ENCODE measurements around the gene RSPO3. TPM values are rescaled to one million over a fixed set of nuclear protein-coding genes. Genes with fewer than 3 reads are reported as not detected.
A peak's percentile ranks its signal among the peaks of the same experiment; 100 is the strongest.

Gene RSPO3
- total and polyA plus RNA-seq, 2 experiments from 2014 or later: 4.8 to 11.2 TPM

GRCh38 chr6:127190552-127190951 is 72.1 kb downstream of the RSPO3 start:
- H3K4me3 ChIP-seq: no peak overlapping the region
- 35% methylated on average over 2 of the region's 2 CpGs for WGBS (ENCODE audit: low lambda C conversion rate, missing lambda C conversion rate)

GRCh38 chr6:127191716-127192115 is 73.2 kb downstream of the RSPO3 start:
- Histone ChIP-seq H2AFZ (no peak overlapping the region), H3K4me1 (ENCODE audit: insufficient read depth) (no peaks in the 10 kb centered on the region), H3K4me2 (no peak overlapping the region), H4K20me1 (ENCODE audit: insufficient read depth, poor library complexity, severe bottlenecking) (no peaks in the 10 kb centered on the region), H3K36me3 (replicated peaks; ENCODE audit: insufficient read depth, low read depth) (no peaks in the 10 kb centered on the region), H3K9me2 (replicated peaks; ENCODE audit: insufficient read depth) (no peaks in the 10 kb centered on the region), H3K9me3 (ENCODE audit: low read depth) (no peaks in the 10 kb centered on the region), H3K4me3 (no peak overlapping the region), H3K79me2 (no peaks in the 10 kb centered on the region), H3K27ac (no peak overlapping the region), H3K27me3 (no peaks in the 10 kb centered on the region)
- whole genome bisulfite sequencing (ENCODE audit: low lambda C conversion rate, missing lambda C conversion rate): 100% methylated on average over 1 of the region's 1 CpG
- no peak for DNase-seq (ENCODE audit: low spot score)
- TF ChIP-seq CTCF (IDR thresholded peaks at IDR 0.05; ENCODE audit: poor library complexity) (no peak), EZH2phosphoT487 (IDR thresholded peaks at IDR 0.05; ENCODE audit: low read depth, severe bottlenecking, unreplicated experiment) (no peak), EZH2 (IDR thresholded peaks at IDR 0.05; ENCODE audit: borderline replicate concordance) (no peak)

More at GRCh38 chr6:127190552-127190951, 72.1 kb downstream of the RSPO3 start:
- TF ChIP-seq EZH2phosphoT487 (IDR thresholded peaks at IDR 0.05; ENCODE audit: low read depth, severe bottlenecking, unreplicated experiment): no peak
- TF ChIP-seq EZH2 (IDR thresholded peaks at IDR 0.05; ENCODE audit: borderline replicate concordance): no peak
- peak; percentile 60 for TF ChIP-seq CTCF (IDR thresholded peaks at IDR 0.05; ENCODE audit: poor library complexity)
- no peak overlapping the region for H3K27ac ChIP-seq
- no peaks in the 10 kb centered on the region for H3K36me3 ChIP-seq (replicated peaks; ENCODE audit: insufficient read depth, low read depth)
- H3K9me3 ChIP-seq (ENCODE audit: low read depth): no peaks in the 10 kb centered on the region
- H3K79me2 ChIP-seq: no peaks in the 10 kb centered on the region
- no peaks in the 10 kb centered on the region for H4K20me1 ChIP-seq (ENCODE audit: insufficient read depth, poor library complexity, severe bottlenecking)
- no peak overlapping the region for H3K4me2 ChIP-seq
- H2AFZ ChIP-seq: no peak overlapping the region
- no peaks in the 10 kb centered on the region for H3K4me1 ChIP-seq (ENCODE audit: insufficient read depth)
- no peaks in the 10 kb centered on the region for H3K27me3 ChIP-seq
- no peaks in the 10 kb centered on the region for H3K9me2 ChIP-seq (replicated peaks; ENCODE audit: insufficient read depth)
- DNase-seq (ENCODE audit: low spot score): peak; percentile 46

GRCh38 chr6:127192911-127193541 is 74.6 kb downstream of the RSPO3 start:
- Histone ChIP-seq H3K4me2 (no peak overlapping the region), H3K27me3 (no peaks in the 10 kb centered on the region), H3K36me3 (replicated peaks; ENCODE audit: insufficient read depth, low read depth) (no peaks in the 10 kb centered on the region), H3K9me3 (ENCODE audit: low read depth) (no peaks in the 10 kb centered on the region), H3K4me3 (no peak overlapping the region), H3K27ac (no peak overlapping the region), H3K9me2 (replicated peaks; ENCODE audit: insufficient read depth) (no peaks in the 10 kb centered on the region), H4K20me1 (ENCODE audit: insufficient read depth, poor library complexity, severe bottlenecking) (no peaks in the 10 kb centered on the region), H3K79me2 (no peaks in the 10 kb centered on the region), H2AFZ (no peak overlapping the region), H3K4me1 (ENCODE audit: insufficient read depth) (no peaks in the 10 kb centered on the region)
- no peak for TF ChIP-seq EZH2phosphoT487 (IDR thresholded peaks at IDR 0.05; ENCODE audit: low read depth, severe bottlenecking, unreplicated experiment)
- no peak for TF ChIP-seq EZH2 (IDR thresholded peaks at IDR 0.05; ENCODE audit: borderline replicate concordance)
- TF ChIP-seq CTCF (IDR thresholded peaks at IDR 0.05; ENCODE audit: poor library complexity): no peak
- no peak for DNase-seq (ENCODE audit: low spot score)
- WGBS (ENCODE audit: low lambda C conversion rate, missing lambda C conversion rate): 64% methylated on average over 3 of the region's 3 CpGs

All from hepatocyte (in vitro differentiated cells).